ENCODE results near the gene USP17L20.
"Not testable (repeated sequence)": the region's sequence is repeated elsewhere in the genome, so short reads cannot be mapped to it uniquely, and the experiment has no call there.

DNA sequence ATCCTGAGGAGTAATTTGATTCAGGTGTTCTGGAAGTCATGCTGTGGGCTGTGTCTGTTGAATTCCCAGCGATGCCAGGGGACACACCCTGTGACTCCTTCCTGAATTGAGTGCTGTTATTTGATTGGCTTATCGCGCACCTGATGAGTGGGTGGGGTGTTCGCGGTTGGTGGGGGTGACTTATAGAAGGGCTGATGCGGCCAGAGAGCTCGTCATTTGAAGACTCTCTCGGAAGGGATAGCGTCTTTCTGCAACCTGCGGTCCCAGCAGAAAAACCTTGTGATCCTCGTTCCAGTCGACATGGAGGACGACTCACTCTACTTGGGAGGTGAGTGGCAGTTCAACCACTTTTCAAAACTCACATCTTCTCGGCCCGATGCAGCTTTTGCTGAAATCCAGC is at the start of gene USP17L20:
- TF ChIP-seq, protein P1, sequence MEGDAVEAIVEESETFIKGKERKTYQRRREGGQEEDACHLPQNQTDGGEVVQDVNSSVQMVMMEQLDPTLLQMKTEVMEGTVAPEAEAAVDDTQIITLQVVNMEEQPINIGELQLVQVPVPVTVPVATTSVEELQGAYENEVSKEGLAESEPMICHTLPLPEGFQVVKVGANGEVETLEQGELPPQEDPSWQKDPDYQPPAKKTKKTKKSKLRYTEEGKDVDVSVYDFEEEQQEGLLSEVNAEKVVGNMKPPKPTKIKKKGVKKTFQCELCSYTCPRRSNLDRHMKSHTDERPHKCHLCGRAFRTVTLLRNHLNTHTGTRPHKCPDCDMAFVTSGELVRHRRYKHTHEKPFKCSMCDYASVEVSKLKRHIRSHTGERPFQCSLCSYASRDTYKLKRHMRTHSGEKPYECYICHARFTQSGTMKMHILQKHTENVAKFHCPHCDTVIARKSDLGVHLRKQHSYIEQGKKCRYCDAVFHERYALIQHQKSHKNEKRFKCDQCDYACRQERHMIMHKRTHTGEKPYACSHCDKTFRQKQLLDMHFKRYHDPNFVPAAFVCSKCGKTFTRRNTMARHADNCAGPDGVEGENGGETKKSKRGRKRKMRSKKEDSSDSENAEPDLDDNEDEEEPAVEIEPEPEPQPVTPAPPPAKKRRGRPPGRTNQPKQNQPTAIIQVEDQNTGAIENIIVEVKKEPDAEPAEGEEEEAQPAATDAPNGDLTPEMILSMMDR (IDR thresholded peaks at IDR 0.05): not testable (repeated sequence)
- not testable (repeated sequence) for TF ChIP-seq EZH2 (IDR thresholded peaks at IDR 0.05; ENCODE audit: borderline replicate concordance, insufficient read depth, low read depth, low read length, poor library complexity, severe bottlenecking)

Measured in B cell (primary cell).